ENCODE measurements around the gene ARRDC4.

Gene ARRDC4, protein sequence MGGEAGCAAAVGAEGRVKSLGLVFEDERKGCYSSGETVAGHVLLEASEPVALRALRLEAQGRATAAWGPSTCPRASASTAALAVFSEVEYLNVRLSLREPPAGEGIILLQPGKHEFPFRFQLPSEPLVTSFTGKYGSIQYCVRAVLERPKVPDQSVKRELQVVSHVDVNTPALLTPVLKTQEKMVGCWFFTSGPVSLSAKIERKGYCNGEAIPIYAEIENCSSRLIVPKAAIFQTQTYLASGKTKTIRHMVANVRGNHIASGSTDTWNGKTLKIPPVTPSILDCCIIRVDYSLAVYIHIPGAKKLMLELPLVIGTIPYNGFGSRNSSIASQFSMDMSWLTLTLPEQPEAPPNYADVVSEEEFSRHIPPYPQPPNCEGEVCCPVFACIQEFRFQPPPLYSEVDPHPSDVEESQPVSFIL

DNA sequence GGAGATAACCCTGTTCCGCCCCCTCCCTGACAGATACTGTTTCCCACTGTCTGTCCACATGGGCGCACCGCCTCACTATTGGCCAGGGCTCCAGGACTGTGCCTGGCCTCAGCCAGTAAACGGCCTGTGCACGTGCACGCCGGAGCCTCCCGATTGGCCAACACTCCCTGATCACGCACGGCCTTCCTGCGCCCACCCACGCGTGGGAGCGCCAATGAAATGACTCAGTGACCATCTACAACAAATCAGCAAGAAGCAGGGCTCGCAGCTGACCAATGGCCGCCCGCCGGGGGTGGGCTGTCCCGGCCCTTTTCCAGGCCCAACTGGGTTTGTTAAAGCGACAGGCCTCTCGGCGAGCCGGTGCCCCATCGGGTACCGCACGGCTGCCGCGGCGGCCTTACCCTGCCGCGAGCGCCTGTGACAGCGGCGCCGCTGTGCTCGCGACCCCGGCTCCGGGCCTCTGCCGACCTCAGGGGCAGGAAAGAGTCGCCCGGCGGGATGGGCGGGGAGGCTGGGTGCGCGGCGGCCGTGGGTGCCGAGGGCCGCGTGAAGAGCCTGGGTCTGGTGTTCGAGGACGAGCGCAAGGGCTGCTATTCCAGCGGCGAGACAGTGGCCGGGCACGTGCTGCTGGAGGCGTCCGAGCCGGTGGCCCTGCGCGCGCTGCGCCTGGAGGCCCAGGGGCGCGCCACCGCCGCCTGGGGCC lies at the start of gene ARRDC4:
Gene ARRDC4 (plus strand): TSS at position 340 of the 703 bp plus-strand sequence. CDS start 159 bp downstream, at position 499.
- DNase-seq (ENCODE audit: low read depth in 2 of 2): peak; percentile 92 to 94

- no peak for DNase-seq (ENCODE audit: low read depth in 2 of 2)
Measured at GRCh38 chr15:97914711-97915110, 45.8 kb upstream of the ARRDC4 start.

- DNase-seq (ENCODE audit: low read depth in 2 of 2): no peak
Measured at GRCh38 chr15:97915261-97915660, 45.2 kb upstream of the ARRDC4 start.

- DNase-seq (ENCODE audit: low read depth in 2 of 2): no peak
Measured at GRCh38 chr15:97921296-97921865, 39.1 kb upstream of the ARRDC4 start.

GRCh38 chr15:97929456-97930229 lies 30.9 kb upstream of the ARRDC4 start:
- no peak for DNase-seq (ENCODE audit: low read depth in 2 of 2)

- no peak for DNase-seq (ENCODE audit: low read depth in 2 of 2)
Measured at GRCh38 chr15:97930230-97930629, 30.3 kb upstream of the ARRDC4 start.

DNA sequence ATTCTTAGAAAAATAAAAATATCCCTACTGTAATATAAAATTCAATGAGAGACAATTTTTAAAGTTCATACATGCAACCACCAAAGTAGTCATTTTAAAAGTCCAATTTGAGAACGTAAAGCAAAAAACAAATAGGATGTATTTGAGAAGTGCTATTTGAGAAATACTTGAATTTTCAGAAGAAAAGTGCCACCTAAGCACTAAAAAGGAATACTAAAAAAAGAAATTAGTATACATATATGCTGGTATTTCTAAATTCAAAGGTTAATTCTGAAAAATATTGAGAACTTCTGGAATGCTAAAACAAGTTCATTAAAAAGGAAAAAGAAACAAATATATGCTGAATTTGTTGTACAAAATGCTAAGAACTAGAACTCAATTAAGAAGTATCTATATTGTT lies 29.2 kb upstream of the ARRDC4 start:
- DNase-seq (ENCODE audit: low read depth in 2 of 2): no peak

- DNase-seq (ENCODE audit: low read depth in 2 of 2): no peak
Measured at GRCh38 chr15:97933589-97933988, 26.9 kb upstream of the ARRDC4 start.

DNA sequence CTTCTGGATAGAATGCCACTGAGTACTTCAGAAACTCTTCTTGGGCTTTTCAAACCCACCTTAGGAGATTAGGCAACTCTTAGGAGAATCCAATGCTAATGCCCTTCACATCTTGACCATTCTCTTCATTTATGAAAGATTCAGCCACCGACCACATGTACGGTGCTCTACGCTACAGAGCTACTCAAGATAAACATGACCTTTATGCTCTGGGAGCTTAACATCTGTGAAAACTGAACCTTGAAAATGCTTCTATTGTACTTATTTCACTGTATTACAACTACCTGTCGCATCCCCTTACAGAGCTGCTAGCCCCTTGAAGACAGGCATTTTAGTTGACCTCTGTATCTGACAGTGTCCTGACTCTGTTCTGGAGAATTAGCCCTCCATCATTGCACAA lies 19.5 kb upstream of the ARRDC4 start:
- DNase-seq (ENCODE audit: low read depth in 2 of 2): no peak

DNA sequence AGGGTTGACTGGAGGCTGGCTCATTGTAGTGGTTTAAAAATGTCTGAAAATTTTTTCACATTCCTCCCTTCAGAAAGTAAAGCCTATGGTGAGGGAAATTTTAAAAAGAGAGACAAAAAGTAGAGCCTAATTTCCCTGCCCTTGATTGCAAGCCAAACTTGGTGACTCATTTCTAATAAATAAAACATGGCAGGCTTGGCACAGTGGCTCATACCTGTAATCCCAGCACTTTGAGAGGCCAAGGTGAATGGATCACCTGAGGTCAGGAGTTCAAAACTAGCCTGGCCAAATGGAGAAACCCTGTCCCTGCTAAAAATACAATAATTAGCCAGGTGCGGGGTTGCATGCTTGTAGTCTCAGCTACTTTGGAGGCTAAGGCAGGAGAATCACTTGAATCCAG lies 18.9 kb upstream of the ARRDC4 start:
- DNase-seq (ENCODE audit: low read depth in 2 of 2): no peak

DNA sequence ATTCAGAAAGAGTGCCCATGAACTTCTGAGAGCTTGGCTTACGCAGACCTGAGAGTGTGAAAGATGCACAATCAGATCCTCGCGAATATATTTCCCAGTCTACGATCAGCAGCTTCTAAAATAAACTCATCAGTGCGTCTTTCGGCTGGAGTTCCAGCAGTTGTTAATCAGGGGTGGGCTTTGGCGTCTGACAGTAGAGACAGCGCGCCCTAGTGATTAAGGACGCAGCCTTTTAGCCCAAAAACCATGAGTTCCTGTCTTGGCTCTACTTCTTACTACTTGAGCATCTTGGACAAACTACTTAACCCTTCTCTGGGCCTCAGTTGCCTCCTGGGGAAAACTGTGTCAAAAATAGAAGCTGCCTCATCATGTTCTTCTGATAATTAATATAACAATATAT lies 15.8 kb upstream of the ARRDC4 start:
- DNase-seq (ENCODE audit: low read depth in 2 of 2): no peak

DNA sequence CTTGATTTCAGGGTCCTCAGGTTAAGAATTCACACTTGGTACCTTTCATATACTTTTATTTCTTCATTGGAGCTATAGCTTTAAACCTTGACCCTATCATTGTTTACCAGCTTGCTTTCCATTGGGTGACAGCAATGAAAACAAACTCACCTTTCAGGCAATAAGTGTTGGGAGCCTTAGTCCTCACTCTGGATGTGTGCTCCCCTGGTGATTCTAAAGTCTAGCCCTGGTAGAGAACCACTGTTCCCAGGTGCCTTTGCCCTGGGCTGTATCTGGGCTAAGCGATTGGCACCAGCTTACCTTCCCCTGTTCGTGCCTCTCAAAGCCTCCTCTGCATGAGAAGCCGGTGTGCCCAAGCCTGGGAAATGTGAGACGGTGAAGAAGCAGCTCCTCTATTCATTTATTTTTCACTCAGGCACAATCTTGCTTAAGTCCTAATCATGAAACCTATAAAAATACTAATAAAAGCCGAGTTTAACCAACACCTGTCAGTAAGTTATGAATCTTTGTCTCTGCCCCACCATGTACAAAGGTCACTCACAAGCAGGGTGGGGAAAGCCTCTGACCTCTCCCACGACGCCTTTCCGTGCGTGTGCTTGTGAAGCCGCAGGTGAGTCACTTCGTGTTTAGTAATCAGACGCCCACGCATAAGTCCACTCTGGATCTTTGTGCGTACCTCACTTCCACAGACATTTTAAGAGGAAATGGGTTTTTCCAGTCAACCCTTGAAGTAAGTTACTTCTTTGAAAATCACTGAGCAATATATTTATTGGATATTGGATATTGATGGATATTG lies 12.8 kb upstream of the ARRDC4 start:
- no peak for DNase-seq (ENCODE audit: low read depth in 2 of 2)

DNA sequence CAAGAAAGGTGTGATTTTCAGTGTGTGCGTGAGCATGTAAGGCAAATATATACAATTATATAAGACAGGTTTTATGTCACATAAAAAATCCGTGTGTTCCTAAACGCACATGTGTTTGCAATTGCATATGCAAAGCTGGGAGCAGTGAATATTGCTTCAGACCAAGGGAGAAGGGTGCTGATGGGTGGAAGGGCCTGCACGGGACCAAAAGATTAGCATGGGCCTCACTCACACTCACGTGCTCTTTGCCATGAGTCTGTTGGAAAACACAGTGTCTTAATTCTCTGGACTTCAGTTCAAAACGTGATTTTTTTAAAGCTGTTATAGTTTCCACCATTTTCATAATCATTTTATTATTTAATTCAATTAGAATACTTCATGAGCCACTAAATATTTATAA lies 7.2 kb upstream of the ARRDC4 start:
- no peak for DNase-seq (ENCODE audit: low read depth in 2 of 2)

GRCh38 chr15:97953748-97954147 lies 6.8 kb upstream of the ARRDC4 start:
- no peak for DNase-seq (ENCODE audit: low read depth in 2 of 2)

- DNase-seq (ENCODE audit: low read depth in 2 of 2): no peak
Measured at GRCh38 chr15:97955035-97955434, 5.5 kb upstream of the ARRDC4 start.

DNA sequence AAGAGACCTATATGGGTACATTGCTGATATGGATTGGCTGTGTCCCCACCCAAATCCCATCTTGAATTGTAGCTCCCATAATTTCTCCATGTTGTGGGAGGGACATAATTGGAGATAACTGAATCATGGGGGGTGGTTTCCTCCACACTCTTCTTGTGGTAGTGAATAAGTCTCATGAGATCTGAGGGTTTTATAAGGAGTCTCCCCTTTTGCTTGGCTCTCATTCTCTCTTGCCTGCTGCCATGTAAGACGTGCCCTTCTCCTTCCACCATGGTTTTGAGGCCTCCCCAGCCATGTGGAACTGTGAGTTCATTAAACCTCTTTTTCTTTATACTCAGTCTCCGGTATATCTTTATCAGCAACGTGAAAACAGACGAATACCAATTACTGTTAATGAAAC lies 5.0 kb upstream of the ARRDC4 start:
- DNase-seq (ENCODE audit: low read depth in 2 of 2): no peak

- no peak for DNase-seq (ENCODE audit: low read depth in 2 of 2)
Measured at GRCh38 chr15:97959724-97960363, 659 bp upstream of the ARRDC4 start.

- peak in 1 of 2 donors; percentile 2 for DNase-seq (ENCODE audit: low read depth in 2 of 2)
Measured at GRCh38 chr15:97961067-97961954, 808 bp downstream of the ARRDC4 start.

DNA sequence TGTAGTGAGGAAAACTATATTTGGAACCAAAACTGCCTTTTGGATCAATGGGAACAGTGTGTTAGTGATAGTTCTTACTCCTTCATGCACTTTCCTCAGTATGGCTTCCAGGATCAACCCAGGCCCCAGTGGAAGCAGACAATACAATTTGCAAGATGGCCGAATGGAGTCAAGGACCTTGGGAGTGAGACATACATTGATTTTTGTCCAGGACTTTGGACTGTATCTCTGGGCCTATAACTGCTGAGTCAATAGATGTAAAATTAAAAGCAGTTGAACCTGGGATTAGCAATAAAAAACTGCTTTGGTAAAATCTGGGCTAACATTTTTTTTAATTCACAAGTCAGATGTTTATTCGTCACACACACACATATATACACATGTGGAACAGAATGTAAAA lies 1.8 kb downstream of the ARRDC4 start:
- no peak for DNase-seq (ENCODE audit: low read depth in 2 of 2)

GRCh38 chr15:97963779-97964178 lies 3.3 kb downstream of the ARRDC4 start:
- no peak for DNase-seq (ENCODE audit: low read depth in 2 of 2)

Data from stimulated activated CD4-positive, alpha-beta T cell treated with anti-CD3 and anti-CD28 coated beads, Interleukin-4, amount 100 ng/mL, for 48 hours (primary cell).